Fibroblast of villous mesenchyme (primary cell): ENCODE measurements around the gene INCA1. TPM values are rescaled to one million over a fixed set of nuclear protein-coding genes. Genes with fewer than 3 reads are reported as not detected.

Source experiments
- DNase-seq: peaks from one replicate; pipeline ENCODE4 v3.0.0-alpha.2; 2010; ENCODE audit warnings: low read depth
- H3K4me3 ChIP-seq: 2 replicates; pipeline ENCODE4 v1.5.1; 2011; ENCODE audit warnings: low read depth, mild to moderate bottlenecking, low read length
- total RNA-seq: library from RNA; depleted of rRNA; stranded (reverse); fragments of >200 nt; gene quantifications from 2 replicates; pipeline ENCODE4 v1.2.3, GENCODE V29; 2012
- TF ChIP-seq, protein P1 (sequence below): IDR thresholded peaks from 2 replicates; pipeline ENCODE4 v1.5.1; 2012; ENCODE audit warnings: low read depth, mild to moderate bottlenecking, low read length; ENCODE audit not compliant: insufficient read depth

Gene INCA1
- total RNA-seq, 1 donor: 1.3 TPM

DNA sequence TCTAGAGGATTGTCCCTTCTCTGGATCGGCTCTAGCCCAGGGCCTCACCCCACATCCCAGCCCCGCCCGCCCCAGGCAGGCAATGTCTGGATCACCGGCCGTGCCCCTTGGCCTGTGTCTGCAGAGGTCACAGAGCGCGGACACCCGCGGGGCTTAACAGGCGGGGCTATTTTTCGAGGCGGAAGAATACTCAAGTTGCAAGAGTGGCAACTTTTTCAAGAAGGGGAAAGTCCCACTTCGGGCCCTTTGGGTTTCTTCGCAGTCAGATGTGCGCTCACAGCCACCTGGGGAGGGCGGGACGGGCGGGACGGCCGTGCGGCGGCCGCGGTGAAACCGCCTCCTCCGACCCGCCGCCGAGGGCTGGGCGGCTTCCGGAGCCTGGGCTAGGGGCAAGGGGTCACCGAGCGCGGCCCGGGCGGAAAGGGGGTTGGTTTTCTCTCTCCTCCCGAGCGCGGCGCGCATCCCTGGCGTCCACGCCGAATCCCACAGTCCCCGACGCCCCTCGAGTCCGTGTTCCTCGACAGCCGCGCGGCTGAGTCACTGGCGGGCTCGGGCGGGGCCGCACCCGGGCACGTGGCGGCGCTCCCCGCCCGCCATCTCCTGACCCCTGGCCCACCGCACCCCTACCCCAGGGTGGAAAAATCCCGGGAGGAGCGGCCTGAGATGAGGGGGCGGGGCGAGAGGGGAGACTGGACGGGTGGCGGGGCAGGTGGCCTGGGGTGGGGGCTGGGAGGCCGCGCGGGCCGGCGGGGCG lies 47.8 kb downstream of the INCA1 start:
- TF ChIP-seq, protein P1, sequence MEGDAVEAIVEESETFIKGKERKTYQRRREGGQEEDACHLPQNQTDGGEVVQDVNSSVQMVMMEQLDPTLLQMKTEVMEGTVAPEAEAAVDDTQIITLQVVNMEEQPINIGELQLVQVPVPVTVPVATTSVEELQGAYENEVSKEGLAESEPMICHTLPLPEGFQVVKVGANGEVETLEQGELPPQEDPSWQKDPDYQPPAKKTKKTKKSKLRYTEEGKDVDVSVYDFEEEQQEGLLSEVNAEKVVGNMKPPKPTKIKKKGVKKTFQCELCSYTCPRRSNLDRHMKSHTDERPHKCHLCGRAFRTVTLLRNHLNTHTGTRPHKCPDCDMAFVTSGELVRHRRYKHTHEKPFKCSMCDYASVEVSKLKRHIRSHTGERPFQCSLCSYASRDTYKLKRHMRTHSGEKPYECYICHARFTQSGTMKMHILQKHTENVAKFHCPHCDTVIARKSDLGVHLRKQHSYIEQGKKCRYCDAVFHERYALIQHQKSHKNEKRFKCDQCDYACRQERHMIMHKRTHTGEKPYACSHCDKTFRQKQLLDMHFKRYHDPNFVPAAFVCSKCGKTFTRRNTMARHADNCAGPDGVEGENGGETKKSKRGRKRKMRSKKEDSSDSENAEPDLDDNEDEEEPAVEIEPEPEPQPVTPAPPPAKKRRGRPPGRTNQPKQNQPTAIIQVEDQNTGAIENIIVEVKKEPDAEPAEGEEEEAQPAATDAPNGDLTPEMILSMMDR: no peak
- H3K4me3 ChIP-seq: peak overlapping the region; percentile 98
- DNase-seq: peak; percentile 88

GRCh38 chr17:4948931-4949320 lies 48.4 kb downstream of the INCA1 start:
- TF ChIP-seq, protein P1: no peak
- H3K4me3 ChIP-seq: peak overlapping the region; percentile 98
- DNase-seq: peak; percentile 91

- DNase-seq: peak; percentile 97
- peak within 1 kb of the TSS; percentile 98 for H3K4me3 ChIP-seq
- TF ChIP-seq, protein P1: no peak
Observed at GRCh38 chr17:4948166-4948930, 49.0 kb downstream of the INCA1 start, which contains the start of gene PFN1. TSS of gene PFN1 (minus strand) at chr17:4948530. CDS start at chr17:4948394, 136 bp downstream.

DNA sequence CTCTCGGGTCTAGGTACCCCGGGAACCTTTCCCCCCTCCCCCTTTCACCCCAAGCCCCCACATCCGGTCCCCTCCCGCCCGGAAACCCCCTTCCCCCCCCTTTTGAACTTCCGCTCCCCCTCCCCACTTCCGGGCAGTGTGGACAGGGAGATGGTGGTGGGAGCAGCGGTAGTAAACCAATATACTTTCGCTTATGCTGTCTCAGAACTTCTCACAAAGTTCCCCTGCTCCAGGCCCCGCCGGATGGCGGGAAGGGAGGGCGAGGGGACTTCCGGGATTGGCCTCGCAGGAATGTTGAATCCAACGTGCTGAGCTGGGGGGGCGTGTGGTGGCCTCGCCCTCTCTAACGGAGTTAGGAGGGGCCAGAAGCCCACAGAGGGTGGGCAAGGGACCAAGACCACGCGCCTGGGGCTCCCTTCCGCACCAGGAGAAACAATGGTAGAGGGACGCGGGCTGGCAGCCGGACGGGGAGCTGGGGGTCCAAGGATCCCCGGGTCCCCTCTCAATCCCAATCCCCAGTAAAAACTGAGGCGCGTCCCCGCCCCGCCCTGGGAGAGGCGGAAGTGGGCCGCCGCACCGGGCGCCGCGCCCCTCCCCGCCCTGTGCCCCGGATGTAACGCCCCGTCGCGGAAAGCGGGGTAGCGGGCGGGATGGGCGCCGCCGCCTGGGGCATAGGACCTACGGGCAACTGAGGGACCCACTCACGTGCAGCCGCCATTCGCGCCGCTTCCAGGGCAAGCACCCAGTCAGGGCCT lies 49.7 kb downstream of the INCA1 start:
- peak; percentile 69 for DNase-seq
- TF ChIP-seq, protein P1: no peak
- peak overlapping the region; percentile 98 for H3K4me3 ChIP-seq

DNA sequence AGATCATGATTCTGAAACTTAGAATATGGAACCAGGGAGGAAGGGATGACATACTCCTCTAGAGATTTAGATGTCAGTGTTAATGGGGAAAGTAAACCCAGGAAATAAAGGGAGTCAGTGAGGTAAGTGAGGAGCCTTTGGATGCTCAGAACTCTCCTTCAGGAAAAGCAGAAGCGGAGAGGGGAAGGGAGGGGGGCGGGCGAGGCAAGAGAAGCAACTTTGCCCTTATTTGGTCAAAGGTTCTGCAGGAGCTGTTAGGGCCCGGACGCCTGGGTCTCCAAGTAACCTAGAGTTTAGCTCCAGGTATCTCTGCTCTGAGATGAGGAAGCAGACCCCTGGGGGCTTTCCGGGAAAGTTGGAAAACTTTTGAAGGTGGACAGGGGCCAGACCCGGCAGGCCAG lies 50.3 kb downstream of the INCA1 start:
- no peak for DNase-seq
- H3K4me3 ChIP-seq: peak overlapping the region; percentile 98
- TF ChIP-seq, protein P1: no peak

DNA sequence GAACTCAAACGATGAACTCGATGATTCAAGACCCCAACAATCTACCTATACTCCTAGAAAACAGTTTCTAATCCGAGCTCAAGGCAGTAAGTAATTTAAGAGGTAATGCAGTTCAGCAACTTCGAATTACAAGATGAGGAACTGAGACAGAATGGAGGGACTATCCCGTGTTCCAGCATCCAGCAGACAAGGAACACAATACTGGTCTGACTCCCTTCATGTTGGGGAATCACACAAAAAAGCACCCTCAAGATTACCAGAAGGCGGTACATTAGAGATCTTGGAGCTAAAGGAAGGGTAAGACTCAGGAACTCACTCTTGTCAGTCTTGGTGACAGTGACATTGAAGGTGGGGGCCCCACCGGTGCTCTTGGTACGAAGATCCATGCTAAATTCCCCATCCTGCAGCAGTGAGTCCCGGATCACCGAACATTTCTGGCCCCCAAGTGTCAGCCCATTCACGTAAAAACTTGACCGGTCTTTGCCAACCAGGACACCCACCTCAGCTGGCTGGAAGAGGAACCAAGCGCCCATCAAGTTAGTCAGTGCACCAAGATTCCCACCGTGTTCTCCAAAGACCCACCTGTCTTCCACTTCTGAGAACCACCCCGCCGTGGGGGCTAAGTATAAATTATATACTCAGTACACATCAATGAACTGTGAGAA lies 50.9 kb downstream of the INCA1 start:
- H3K4me3 ChIP-seq: peak overlapping the region; percentile 98
- TF ChIP-seq, protein P1: no peak
- DNase-seq: no peak
